HepG2 (cell line): ENCODE results near the gene SMLR1. TPM values are rescaled to one million over a fixed set of nuclear protein-coding genes. Genes with fewer than 3 reads are reported as not detected.
A peak's percentile ranks its signal among the peaks of the same experiment; 100 is the strongest.

Source experiments
- DDIT3 ChIP-seq: sonication (generic); formaldehyde crosslinking; IDR thresholded peaks from 2 replicates; pipeline ENCODE4 v1.4.0; 2020; ENCODE audit warnings: mild to moderate bottlenecking, missing genetic modification reagents
- FOXJ3 ChIP-seq: sonication (generic); formaldehyde crosslinking; IDR thresholded peaks from 2 replicates; pipeline ENCODE4 v1.4.0; 2020; ENCODE audit warnings: missing genetic modification reagents, mild to moderate bottlenecking, borderline replicate concordance
- FOXO1 ChIP-seq: sonication (generic); formaldehyde crosslinking; IDR thresholded peaks from 2 replicates; pipeline ENCODE4 v1.4.0; 2020; ENCODE audit warnings: missing genetic modification reagents
- FOXP4 ChIP-seq: sonication (generic); formaldehyde crosslinking; IDR thresholded peaks from 2 replicates; pipeline ENCODE4 v1.4.0; 2020; ENCODE audit warnings: missing genetic modification reagents
- HOXA7 ChIP-seq: sonication (generic); formaldehyde crosslinking; IDR thresholded peaks from 2 replicates; pipeline ENCODE4 v1.8.1; 2022; ENCODE audit warnings: mild to moderate bottlenecking, missing genetic modification reagents, moderate library complexity
- ISL2 ChIP-seq: sonication (generic); formaldehyde crosslinking; IDR thresholded peaks from 2 replicates; pipeline ENCODE4 v1.5.0; 2020; ENCODE audit warnings: missing genetic modification reagents
- NR2F2 ChIP-seq: IDR thresholded peaks from 2 replicates; pipeline ENCODE4 v1.6.1; 2012; ENCODE audit warnings: low read depth, inconsistent platforms, borderline replicate concordance
- POGK ChIP-seq: sonication (generic); formaldehyde crosslinking; conservative IDR thresholded peaks from 2 replicates; pipeline ENCODE4 v1.8.0; 2022; ENCODE audit warnings: mild to moderate bottlenecking, moderate library complexity, missing genetic modification reagents
- RFX1 ChIP-seq: fragments of 450-650 bp; IDR thresholded peaks from 2 replicates; pipeline ENCODE4 v1.6.1; 2017
- SIX1 ChIP-seq: sonication (generic); formaldehyde crosslinking; IDR thresholded peaks from 2 replicates; pipeline ENCODE4 v1.4.0; 2020; ENCODE audit warnings: missing genetic modification reagents, borderline replicate concordance
- STAT6 ChIP-seq: sonication (generic); formaldehyde crosslinking; IDR thresholded peaks from 2 replicates; pipeline ENCODE4 v1.4.0; 2020; ENCODE audit warnings: missing genetic modification reagents, mild to moderate bottlenecking, borderline replicate concordance
- TBX2 ChIP-seq: sonication (generic); formaldehyde crosslinking; IDR thresholded peaks from 2 replicates; pipeline ENCODE4 v1.5.0; 2020; ENCODE audit warnings: missing genetic modification reagents, mild to moderate bottlenecking, borderline replicate concordance
- TRAFD1 ChIP-seq: sonication (generic); formaldehyde crosslinking; IDR thresholded peaks from 2 replicates; pipeline ENCODE4 v1.5.1; 2020; ENCODE audit warnings: missing genetic modification reagents, mild to moderate bottlenecking, borderline replicate concordance
- ZBTB25 ChIP-seq: IDR thresholded peaks from 2 replicates; pipeline ENCODE4 v1.6.1; 2018; ENCODE audit warnings: missing genetic modification reagents
- ZNF138 ChIP-seq: sonication (generic); formaldehyde crosslinking; IDR thresholded peaks from 2 replicates; pipeline ENCODE4 v1.5.0; 2020; ENCODE audit warnings: mild to moderate bottlenecking, low read depth, missing genetic modification reagents
- ZNF24 ChIP-seq: fragments of 450-650 bp; IDR thresholded peaks from 2 replicates; pipeline ENCODE4 v1.6.1; 2017; ENCODE audit warnings: antibody characterized with exemption, mild to moderate bottlenecking
- polyA plus RNA-seq, 8 experiments: library from polyadenylated mRNA; depleted of rRNA in 3 of 8; stranded (reverse) in 7 of 8; unstranded in 1 of 8; fragments of >200 nt; fragmentation: Illumina TruSeq in 4 of 8; extraction: Trizol in 4 of 8; gene quantifications; 2 replicates each; pipeline versions ENCODE4 v1.2.1 to v1.2.3, GENCODE V29; 2011 to 2016; ENCODE audit warnings: low read depth in 4 of 8, missing spikeins in 1 of 8, mixed read lengths in 1 of 8; ENCODE audit not compliant: insufficient read depth in 1 of 8
- total RNA-seq, 5 experiments: library from RNA; depleted of rRNA; stranded (reverse); fragments of >200 nt; fragmentation: Illumina TruSeq; extraction: Trizol; gene quantifications; 2 replicates each; pipeline ENCODE4 v1.2.3, GENCODE V29; 2016; ENCODE audit warnings: low read depth in 1 of 5

Gene SMLR1
- total and polyA plus RNA-seq, 2 of the 13 experiments (the other 11 are each of a cell fraction or from before 2014, with no cell fraction given): 41.8 to 104 TPM

- peak; percentile 100 for TF ChIP-seq FOXP4 (CRISPR knock-in tag)
- peak; percentile 100 for TF ChIP-seq ISL2
- TF ChIP-seq DDIT3 (CRISPR knock-in tag): peak; percentile 81; the same call in 1 of the 2 replicates
- no peak for TF ChIP-seq RFX1
- TF ChIP-seq FOXJ3: peak; percentile 100
- TF ChIP-seq ZNF24: 0 out of 2 replicates have a peak, but pooled peaks have one; percentile 73
- peak; percentile 96 for TF ChIP-seq TBX2 (CRISPR knock-in tag)
- TF ChIP-seq SIX1 (CRISPR knock-in tag): peak; percentile 95
- TF ChIP-seq HOXA7 (CRISPR knock-in tag): no peak
- peak; percentile 98 for TF ChIP-seq STAT6
- TF ChIP-seq TRAFD1 (CRISPR knock-in tag): no peak; the same call in 1 of the 2 replicates
- peak; percentile 54; the same call in 1 of the 2 replicates for TF ChIP-seq POGK (CRISPR knock-in tag)
- TF ChIP-seq FOXO1: peak; percentile 99
- peak; percentile 98 for TF ChIP-seq NR2F2
- TF ChIP-seq ZNF138 (CRISPR knock-in tag): no peak
- peak; percentile 80; the same call in 1 of the 2 replicates for TF ChIP-seq ZBTB25 (CRISPR knock-in tag)
Observed at GRCh38 chr6:130863415-130864230, 36.4 kb downstream of the SMLR1 start (continued).
